Measurements from ENCODE around the gene ZNF398. TPM values are rescaled to one million over a fixed set of nuclear protein-coding genes. Genes with fewer than 3 reads are reported as not detected.

The ZNF398 gene
- total and polyA plus RNA-seq, 10 of the 15 experiments (the other 5 are each of a cell fraction or from before 2014, with no cell fraction given), result 2.3 to 15.3 (median 10.0) TPM

GRCh38 chr7:149125863-149126661 lies 21.2 kb upstream of the ZNF398 start, which contains the start of gene ZNF425 (continued):
- TF ChIP-seq REST (IDR thresholded peaks at IDR 0.05; ENCODE audit: low read depth, low read length), result no peak
- peak; percentile 38; the same call in 1 of the 2 replicates for TF ChIP-seq ZNF687 (IDR thresholded peaks at IDR 0.05)
- no peak for TF ChIP-seq PKNOX1 (IDR thresholded peaks at IDR 0.05)
- TF ChIP-seq SREBF2 (IDR thresholded peaks at IDR 0.05; ENCODE audit: low read length), result no peak
- TF ChIP-seq E4F1 (IDR thresholded peaks at IDR 0.05; ENCODE audit: borderline replicate concordance, partially characterized antibody), result peak; percentile 50
- TF ChIP-seq CEBPZ (IDR thresholded peaks at IDR 0.05; ENCODE audit: low read depth, low read length), result no peak
- TF ChIP-seq HDAC6 (IDR thresholded peaks at IDR 0.05; ENCODE audit: unreplicated experiment), result no peak
- TF ChIP-seq YY1 (IDR thresholded peaks at IDR 0.05; ENCODE audit: low read depth, low read length), result peak; percentile 91
- peak; percentile 37; the same call in 1 of the 2 replicates for TF ChIP-seq LARP7 (IDR thresholded peaks at IDR 0.05)
- peak; percentile 41; the same call in 1 of the 2 replicates for TF ChIP-seq CREB1 (IDR thresholded peaks at IDR 0.05; ENCODE audit: low read depth)
- TF ChIP-seq MLLT1 (IDR thresholded peaks at IDR 0.05), result no peak
